Lung microvascular endothelial cell (primary cell): ENCODE data around the gene P3H2. TPM values are rescaled to one million over a fixed set of nuclear protein-coding genes. Genes with fewer than 3 reads are reported as not detected.

Experiments
- total RNA-seq: library from RNA; depleted of rRNA; stranded (reverse); fragments of >200 nt; gene quantifications from 2 replicates; pipeline ENCODE4 v1.2.1, GENCODE V29; 2014

P3H2 gene
- total RNA-seq, 1 donor from 2014 or later: 3.2 TPM

Other genes with a start within 250 kb of the P3H2 start
- 0.20 and 0.44 TPM in 2 replicates for gene CLDN1, start 201.5 kb upstream of the P3H2 start, total RNA-seq